GF-D8 (cell line): Measurements from ENCODE around the gene EFR3B.
"Not testable (repeated sequence)": the region's sequence is repeated elsewhere in the genome, so short reads cannot be mapped to it uniquely, and the experiment has no call there.

Source experiments
- DNase-seq: peaks from one replicate; lab custom pipeline; 2025; lab: John Stamatoyannopoulos, UW

Gene EFR3B

DNA sequence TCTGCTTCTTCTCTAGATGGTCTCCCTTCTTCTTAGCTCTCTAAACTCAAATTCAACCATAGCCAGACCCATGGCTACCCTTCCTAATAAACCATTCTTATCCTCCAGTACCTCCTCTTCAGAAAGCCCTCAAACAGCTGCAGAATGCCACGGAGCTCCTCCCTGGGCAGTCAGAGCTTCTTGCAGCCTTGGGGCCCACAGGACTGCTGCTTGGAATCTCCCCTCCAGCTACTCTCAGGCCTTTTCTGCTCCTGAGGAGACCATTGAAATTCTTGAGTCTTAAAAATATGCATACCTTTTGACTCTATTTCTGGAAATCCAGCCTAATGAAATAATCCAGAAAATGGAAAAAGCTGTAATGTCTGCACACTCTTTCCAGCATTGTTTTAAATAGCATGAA lies 30.7 kb downstream of the EFR3B start:
- DNase-seq: no peak

GRCh38 chr2:25073025-25073424 lies 31.1 kb downstream of the EFR3B start:
- DNase-seq: no peak

DNA sequence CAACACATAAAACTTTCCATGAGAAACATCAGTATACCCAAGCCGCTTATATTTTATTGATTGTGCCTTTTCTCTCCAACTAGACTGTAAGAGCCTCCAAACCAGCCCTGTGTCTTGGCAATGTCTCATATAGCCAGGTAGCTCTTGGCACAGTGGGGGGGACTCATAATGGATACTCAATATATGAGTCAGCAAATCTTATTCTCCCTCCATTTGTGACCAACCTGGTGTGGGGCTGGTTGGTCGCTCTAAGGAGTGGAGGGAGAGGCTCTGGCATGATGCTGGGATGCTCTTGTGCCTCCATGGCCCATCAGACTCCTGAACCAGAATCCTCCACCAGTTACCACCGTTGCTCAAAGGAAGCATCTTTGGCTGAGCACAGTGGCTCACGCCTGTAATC lies 32.0 kb downstream of the EFR3B start:
- no peak for DNase-seq

- DNase-seq: no peak
Measured at GRCh38 chr2:25074826-25075225, 33.0 kb downstream of the EFR3B start.

GRCh38 chr2:25076749-25077148 lies 34.9 kb downstream of the EFR3B start:
- no peak for DNase-seq

- no peak for DNase-seq
Measured at GRCh38 chr2:25077789-25078169, 35.9 kb downstream of the EFR3B start.

- no peak for DNase-seq
Measured at GRCh38 chr2:25078170-25079049, 36.5 kb downstream of the EFR3B start.

DNA sequence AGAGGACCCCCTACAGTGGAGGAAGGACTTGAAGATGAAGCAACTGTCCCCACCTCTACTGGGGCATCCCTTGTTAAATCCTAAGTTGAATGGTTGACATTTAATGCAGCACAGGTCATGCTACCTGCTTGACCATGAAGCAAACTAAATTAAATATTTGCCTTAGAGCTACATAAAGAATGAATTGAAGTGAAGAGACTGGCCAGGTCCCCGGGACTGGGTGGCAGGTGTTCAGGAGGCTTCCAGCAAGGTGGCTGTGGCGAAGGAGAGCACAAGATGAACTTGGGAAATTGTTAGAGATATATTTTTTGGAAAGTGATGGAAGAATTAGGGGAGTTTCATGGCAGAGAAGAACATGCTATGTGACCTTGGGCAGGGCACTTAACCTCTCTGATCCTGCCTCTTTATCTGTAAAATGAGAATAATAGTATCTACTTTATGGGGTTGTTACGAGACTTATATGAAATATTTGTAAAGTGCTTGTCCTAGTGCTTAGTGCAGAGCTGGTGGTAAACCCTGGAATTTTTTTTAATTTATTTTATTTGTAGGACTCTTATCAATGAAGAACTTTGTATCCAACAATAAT lies 37.3 kb downstream of the EFR3B start:
- DNase-seq: no peak

DNA sequence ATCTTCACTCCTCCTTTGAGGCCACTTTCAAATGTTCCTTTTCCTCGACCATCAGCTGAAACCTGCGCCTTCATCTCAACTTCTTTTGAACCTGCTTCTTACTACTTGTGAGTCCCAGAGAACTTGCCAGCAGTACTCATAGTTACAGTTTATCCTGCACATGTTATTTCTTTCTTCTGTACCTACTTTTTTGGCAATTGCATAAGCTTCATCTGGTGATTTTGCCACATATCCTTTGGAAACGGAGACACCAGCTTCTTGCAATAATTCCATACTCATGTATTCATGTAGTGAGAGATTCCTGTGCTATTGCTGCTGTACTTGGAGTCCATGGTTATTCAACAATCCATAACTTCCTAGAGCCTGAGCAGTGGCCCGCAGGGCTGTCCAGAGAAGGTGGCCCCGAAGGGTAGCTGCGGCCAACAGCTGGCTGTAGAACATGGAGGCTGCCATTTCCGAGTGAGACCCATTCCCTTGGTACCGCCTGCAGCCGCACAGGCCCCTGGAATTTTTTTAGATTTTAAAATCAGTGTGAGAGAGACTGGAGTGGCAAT lies 39.4 kb downstream of the EFR3B start:
- no peak for DNase-seq

DNA sequence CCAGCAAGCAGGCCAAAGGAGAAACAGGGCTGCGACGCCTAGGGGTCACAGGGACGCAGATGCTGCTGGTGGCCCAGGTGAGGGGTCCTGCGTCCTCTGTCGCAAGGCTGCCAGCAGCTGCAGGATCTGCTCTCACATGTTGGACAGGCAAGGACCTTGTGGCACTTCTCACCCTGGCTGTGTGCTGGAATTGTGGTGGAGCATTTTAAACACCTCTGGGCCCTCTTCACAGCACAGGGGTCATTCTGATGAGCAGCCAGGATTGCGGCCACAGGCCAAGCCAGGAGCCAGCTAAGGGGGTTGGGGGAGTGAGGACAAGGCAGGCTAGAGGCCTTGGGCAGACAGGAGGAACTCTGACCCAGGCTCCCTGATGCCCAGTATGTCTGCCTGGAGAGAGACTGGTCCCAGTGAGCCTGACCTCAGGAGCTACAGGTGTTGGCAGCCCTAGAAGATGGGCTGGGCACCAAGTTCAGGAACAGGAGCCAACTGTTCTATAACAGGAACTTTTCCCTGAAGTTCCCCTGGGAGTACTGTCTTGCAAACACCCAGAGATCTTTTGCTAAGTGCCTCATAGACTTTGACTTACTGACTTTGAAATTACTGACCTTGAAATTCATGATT lies 40.2 kb downstream of the EFR3B start:
- DNase-seq: no peak

- no peak for DNase-seq
Measured at GRCh38 chr2:25085761-25086560, 44.1 kb downstream of the EFR3B start.

DNA sequence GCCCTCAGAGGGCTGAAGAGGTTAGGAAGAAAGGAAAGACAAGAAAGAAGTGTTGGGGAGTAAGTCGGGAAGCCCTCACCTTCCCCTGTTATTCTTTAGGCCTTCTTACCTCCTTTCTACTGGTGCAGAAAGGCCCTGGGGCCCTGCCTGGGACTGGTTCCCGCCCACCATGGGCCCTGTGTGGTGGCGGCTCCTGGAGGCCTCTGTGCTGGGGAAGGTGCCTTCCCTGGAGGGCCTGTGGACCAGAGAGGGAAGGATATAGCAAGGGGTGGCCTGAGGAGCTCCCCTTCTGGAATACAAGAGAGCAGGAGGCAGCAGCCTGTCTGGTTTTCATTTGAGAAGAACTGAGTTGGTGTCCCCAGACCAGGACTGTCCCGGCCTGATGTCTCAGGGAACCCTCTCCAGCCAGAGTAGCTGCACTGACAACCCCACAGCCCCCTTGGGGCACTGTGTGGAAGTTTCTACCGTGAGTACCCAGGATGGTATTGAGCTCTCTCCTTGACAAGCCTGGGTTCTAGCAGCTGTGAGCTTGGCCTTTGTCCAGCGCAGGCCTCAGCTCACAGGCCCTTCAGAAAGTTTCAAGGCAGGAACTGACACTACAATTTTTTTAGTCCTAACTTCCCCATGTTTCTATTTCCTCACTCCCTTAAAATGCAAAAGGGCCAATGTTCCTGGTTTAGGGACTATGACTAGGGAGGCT lies 47.1 kb downstream of the EFR3B start:
- no peak for DNase-seq

DNA sequence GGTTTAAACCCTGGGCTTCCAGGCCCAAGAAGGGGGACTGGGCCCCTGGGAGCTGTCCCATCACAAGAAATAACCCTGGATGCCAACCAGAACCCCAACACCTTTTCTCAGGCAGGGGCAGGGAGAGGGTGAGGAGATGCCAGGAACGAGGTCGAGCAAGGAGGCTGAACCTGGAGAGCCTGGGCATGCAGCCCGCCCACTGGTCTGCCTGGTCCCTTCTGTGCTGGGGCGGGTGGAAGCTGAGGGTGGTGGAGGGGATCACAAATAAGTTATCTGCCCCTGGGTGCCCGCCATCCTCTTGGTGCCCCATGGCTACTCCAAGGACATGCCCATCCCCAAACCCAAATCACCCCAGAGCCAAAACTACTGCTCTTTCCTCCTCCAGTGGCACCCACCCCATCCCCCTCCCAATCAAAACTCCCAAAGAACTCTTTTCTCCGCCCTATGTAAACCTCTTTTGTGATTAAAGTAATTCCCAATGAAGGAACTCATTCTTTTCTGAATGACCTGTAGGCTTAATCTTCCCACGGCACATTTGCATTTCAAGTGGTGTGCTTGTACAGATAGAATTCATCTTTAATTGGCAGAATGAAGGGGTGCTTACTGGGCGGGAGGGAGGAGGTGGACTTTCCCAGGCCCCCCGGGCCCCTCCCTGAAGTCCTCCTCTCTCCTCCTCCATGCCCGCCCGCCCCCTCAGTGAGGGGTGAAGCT lies 47.9 kb downstream of the EFR3B start:
- no peak for DNase-seq

- no peak for DNase-seq
Measured at GRCh38 chr2:25090801-25091200, 48.9 kb downstream of the EFR3B start.

- DNase-seq: no peak
Measured at GRCh38 chr2:25091265-25091664, 49.4 kb downstream of the EFR3B start.

- DNase-seq: no peak
Measured at GRCh38 chr2:25098056-25098455, 56.2 kb downstream of the EFR3B start.

DNA sequence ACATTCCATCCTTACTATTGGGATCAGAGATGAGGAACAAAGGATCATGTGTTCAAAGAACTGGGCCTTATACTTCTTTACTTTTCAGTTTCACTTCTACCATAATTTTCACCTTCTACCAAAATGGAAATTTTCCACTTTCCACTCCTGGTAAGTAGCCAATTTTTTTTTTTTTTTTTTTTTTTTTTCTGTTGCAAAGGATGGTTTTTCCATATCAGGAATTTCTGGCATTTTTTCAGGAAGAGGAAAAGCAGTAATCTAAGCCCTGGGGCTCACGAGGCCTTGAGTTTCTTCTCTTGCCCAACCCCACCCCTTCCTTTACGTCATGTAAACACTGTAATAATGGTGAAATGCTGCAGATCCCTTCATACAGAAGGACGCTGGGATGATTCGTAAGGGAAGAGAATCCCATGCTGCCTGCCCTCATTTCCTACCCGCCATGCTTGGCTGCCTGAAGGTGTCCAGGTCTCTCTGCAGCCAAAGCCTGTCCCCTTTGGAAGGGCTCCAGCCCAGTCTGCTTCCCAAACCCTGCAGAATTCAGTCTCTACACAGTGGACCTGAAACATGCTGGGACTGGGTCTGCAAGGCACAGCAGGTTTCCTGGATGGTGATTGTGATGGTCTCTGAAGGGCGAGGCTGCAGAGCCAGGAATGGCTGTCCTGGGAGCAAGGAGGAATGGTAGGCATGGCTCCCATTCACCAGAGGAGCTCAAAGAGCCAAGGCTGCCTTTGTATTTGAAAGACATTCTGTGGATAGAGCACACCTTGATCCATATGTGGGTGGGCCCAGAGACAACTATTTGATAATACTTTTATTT lies 57.0 kb downstream of the EFR3B start:
- DNase-seq: no peak

- DNase-seq: not testable (repeated sequence)
Measured at GRCh38 chr2:25102352-25102751, 60.5 kb downstream of the EFR3B start.

DNA sequence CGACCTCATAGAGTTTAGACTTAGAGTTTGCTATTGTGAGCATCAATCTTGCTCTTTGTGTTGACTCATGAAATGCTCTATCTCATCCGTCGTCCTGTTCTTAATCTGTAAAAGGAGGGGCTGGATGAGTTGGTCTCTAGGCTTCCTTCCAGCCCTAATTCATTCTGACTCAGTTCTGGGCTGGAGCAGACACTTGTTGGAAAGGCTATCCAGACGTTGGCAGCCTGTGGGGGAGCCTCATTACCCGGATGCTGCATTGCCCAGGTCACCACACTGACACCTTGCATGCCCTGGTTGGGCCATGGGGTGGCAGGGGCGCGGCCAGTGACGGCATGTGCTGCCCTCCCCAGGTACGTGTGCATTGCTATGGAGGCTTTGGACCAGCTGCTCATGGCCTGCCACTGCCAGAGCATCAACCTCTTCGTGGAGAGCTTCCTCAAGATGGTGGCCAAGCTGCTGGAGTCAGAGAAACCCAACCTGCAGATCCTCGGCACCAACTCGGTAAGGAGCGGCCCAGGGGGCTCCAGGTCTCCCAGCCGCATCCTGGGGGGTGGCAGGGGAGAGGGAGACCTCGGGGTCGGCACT lies 61.5 kb downstream of the EFR3B start:
- DNase-seq: no peak

GRCh38 chr2:25104736-25105135 lies 62.9 kb downstream of the EFR3B start:
- DNase-seq: no peak
